HCT116 (cell line): Measurements from ENCODE around the gene HOMER1. TPM values are rescaled to one million over a fixed set of nuclear protein-coding genes. Genes with fewer than 3 reads are reported as not detected.
"Not testable (repeated sequence)": the region's sequence is repeated elsewhere in the genome, so short reads cannot be mapped to it uniquely, and the experiment has no call there.

Experiments
- ATAC-seq: fragments of 200-7000 bp; cut with Tn5 transposase; 2 replicates; pipeline ENCODE4 v1.9.1; 2020; ENCODE audit warnings: mild to moderate bottlenecking, moderate library complexity
- BruUV-seq: library from RNA; stranded (reverse); fragments of 400-500 nt; replicated peaks from 2 replicates; lab custom pipeline; 2021; lab: Mats Ljungman, UMichigan
- CTCF ChIA-PET: fragments of 300-600 bp; sonication (Branson Sonifier 250); formaldehyde crosslinking; loops from one replicate; lab custom pipeline; 2021; ENCODE audit warnings: antibody characterized with exemption; lab: Charles Lee
- POLR2A ChIA-PET: fragments of 300-600, 350-600 bp; sonication (Branson Sonifier 250); formaldehyde crosslinking; loops from one replicate; lab custom pipeline; 2021; ENCODE audit warnings: antibody characterized with exemption; lab: Charles Lee
- RAD21 ChIA-PET, 2 experiments: fragments of 300-600 bp; sonication (Branson Sonifier 250); formaldehyde crosslinking; loops; one replicate each; lab custom pipeline; 2023; ENCODE audit warnings: low total read pairs in 2 of 2; ENCODE audit not compliant: uncharacterized antibody in 2 of 2, unreplicated experiment in 2 of 2, low non-redundant PET in 1 of 2; lab: Charles Lee
- DNase-seq: peaks from one replicate; pipeline ENCODE4 v3.0.0-alpha.2; 2010; ENCODE audit warnings: low read depth, low spot score
- H2AFZ ChIP-seq: fragments of 200-600 bp; shearing (Covaris generic), sonication (generic); 2 replicates; pipeline ENCODE4 v1.6.1; 2017; ENCODE audit warnings: low read depth, mixed run types, mixed read lengths, antibody characterized with exemption, low read length; ENCODE audit not compliant: poor library complexity, severe bottlenecking
- H3K27ac ChIP-seq: 2 replicates; pipeline ENCODE4 v1.5.1; 2012; ENCODE audit warnings: low read depth, low read length
- H3K27me3 ChIP-seq: fragments of 200-600 bp; sonication (generic); 2 replicates; pipeline ENCODE4 v1.6.1; 2016; ENCODE audit warnings: mixed run types, low read length, mixed read lengths; ENCODE audit not compliant: insufficient read depth
- H3K36me3 ChIP-seq, 2 experiments: fragments of 200-500 bp in 1 of 2; fragments of 200-600 bp in 1 of 2; sonication (Bioruptor generic) in 1 of 2; sonication (generic) in 1 of 2; 2 replicates each; pipeline versions ENCODE4 v1.5.1 to v1.6.1; 2014 to 2016; ENCODE audit warnings: low read length in 2 of 2, inconsistent platforms in 1 of 2, mixed read lengths in 1 of 2, mixed run types in 1 of 2; ENCODE audit not compliant: insufficient read depth in 2 of 2, control insufficient read depth in 1 of 2
- H3K4me1 ChIP-seq, 2 experiments: fragments of 200-600 bp in 1 of 2; sonication (generic) in 1 of 2; 2 replicates each; pipeline versions ENCODE4 v1.5.1 to v1.6.1; 2012 to 2017; ENCODE audit warnings: low read length in 2 of 2, inconsistent platforms in 1 of 2, mild to moderate bottlenecking in 1 of 2, mixed read lengths in 1 of 2, mixed run types in 1 of 2, moderate library complexity in 1 of 2; ENCODE audit not compliant: insufficient read depth in 2 of 2, control insufficient read depth in 1 of 2
- H3K4me2 ChIP-seq: fragments of 200-600 bp; sonication (generic); 2 replicates; pipeline ENCODE4 v1.6.1; 2017; ENCODE audit warnings: mixed run types, low read length, mixed read lengths
- H3K4me3 ChIP-seq, 2 experiments: fragments of 200-600 bp in 1 of 2; sonication (generic) in 1 of 2; replicated peaks in 1 of 2; 2 replicates each; pipeline ENCODE4 v1.5.1; 2011 to 2016; ENCODE audit warnings: low read length in 2 of 2, control low read depth in 1 of 2, low read depth in 1 of 2, mild to moderate bottlenecking in 1 of 2, mixed read lengths in 1 of 2, mixed run types in 1 of 2
- H3K79me2 ChIP-seq: fragments of 200-600 bp; sonication (generic); 2 replicates; pipeline ENCODE4 v1.6.1; 2017; ENCODE audit warnings: mild to moderate bottlenecking, mixed run types, low read length, moderate library complexity, mixed read lengths; ENCODE audit not compliant: insufficient read depth
- H3K9ac ChIP-seq: fragments of 200-600 bp; sonication (generic); 2 replicates; pipeline ENCODE4 v1.6.1; 2016; ENCODE audit warnings: low read length, mixed read lengths
- H3K9me2 ChIP-seq: fragments of 200-600 bp; sonication (generic), shearing (Covaris generic); 2 replicates; pipeline ENCODE4 v1.6.1; 2017; ENCODE audit warnings: mixed run types, mild to moderate bottlenecking, moderate library complexity; ENCODE audit not compliant: insufficient read depth
- H3K9me3 ChIP-seq, 2 experiments: fragments of 200-500 bp in 1 of 2; fragments of 200-600 bp in 1 of 2; sonication (Bioruptor generic) in 1 of 2; sonication (generic) in 1 of 2; 2 replicates each; pipeline ENCODE4 v1.6.1; 2014 to 2017; ENCODE audit warnings: low read length in 2 of 2, mixed read lengths in 2 of 2, inconsistent platforms in 1 of 2, low read depth in 1 of 2, mild to moderate bottlenecking in 1 of 2, mixed run types in 1 of 2, moderate library complexity in 1 of 2; ENCODE audit not compliant: control insufficient read depth in 1 of 2, insufficient read depth in 1 of 2
- H4K20me1 ChIP-seq: fragments of 200-600 bp; sonication (generic), shearing (Covaris generic); 2 replicates; pipeline ENCODE4 v1.6.1; 2017; ENCODE audit warnings: mixed run types, mild to moderate bottlenecking, moderate library complexity; ENCODE audit not compliant: insufficient read depth
- RAD21 ChIP-seq: IDR thresholded peaks from 2 replicates; pipeline ENCODE4 v1.6.1; 2012; ENCODE audit warnings: low read depth, mild to moderate bottlenecking
- SP1 ChIP-seq: IDR thresholded peaks from 2 replicates; pipeline ENCODE4 v1.6.1; 2012; ENCODE audit warnings: low read depth
- TCF7L2 ChIP-seq: IDR thresholded peaks from 2 replicates; pipeline ENCODE4 v1.7.0; 2011; ENCODE audit warnings: borderline replicate concordance, inconsistent platforms; ENCODE audit not compliant: insufficient read depth, insufficient read length; ENCODE audit errors: extremely low read depth
- YY1 ChIP-seq: IDR thresholded peaks from 2 replicates; pipeline ENCODE4 v1.6.1; 2011; ENCODE audit warnings: low read length, low read depth, moderate library complexity, mild to moderate bottlenecking; ENCODE audit not compliant: insufficient replicate concordance; ENCODE audit errors: extremely low read depth
- ZBTB33 ChIP-seq: IDR thresholded peaks from 2 replicates; pipeline ENCODE4 v1.6.1; 2011; ENCODE audit warnings: mild to moderate bottlenecking, low read length, moderate library complexity; ENCODE audit not compliant: insufficient replicate concordance; ENCODE audit errors: extremely low read depth
- intact Hi-C: fragments of 100-400 bp; cut with micrococcal nuclease; formaldehyde crosslinking; loops from 2 replicates; pipeline ENCODE4 v1.10.0; 2022
- total RNA-seq: library from RNA; stranded (reverse); gene quantifications from one replicate; pipeline ENCODE4 v1.2.1, GENCODE V29; 2021; ENCODE audit not compliant: unreplicated experiment

Gene HOMER1
- total RNA-seq, 1 experiment from 2014 or later = 21.4 TPM

DNA sequence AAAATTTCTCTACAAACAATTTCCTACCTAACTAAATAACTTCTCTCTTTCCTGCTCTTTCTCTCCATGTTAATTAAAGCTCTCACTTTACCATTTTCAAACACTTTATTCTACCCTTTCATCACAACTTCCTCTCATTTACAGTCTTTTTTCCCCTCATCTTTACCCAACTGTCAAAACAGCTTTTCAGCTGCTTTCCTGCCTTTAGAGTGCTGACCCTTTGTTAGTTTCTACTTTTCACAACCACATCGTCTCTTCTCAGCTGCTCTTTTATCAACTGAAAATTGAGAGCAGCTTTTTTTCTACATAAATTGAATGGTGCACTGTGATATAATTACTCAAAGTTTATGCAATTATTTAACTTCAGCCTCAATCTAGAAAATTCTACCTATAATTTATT, 3.1 kb upstream of the HOMER1 start:
- ChIA-PET RAD21 (no interaction called here), POLR2A (no interaction called here), CTCF (interaction anchor here (0.7 kb wide), 1 partner anchor 384 kb away, joined by 3 read pairs; no protein-coding TSS in a partner anchor)
- H3K36me3 ChIP-seq = no peaks in the 10 kb centered on the region
- ATAC-seq (no peak), DNase-seq (no peak)
- H3K9me2 ChIP-seq = no peaks in the 10 kb centered on the region
- H4K20me1 ChIP-seq = no peaks in the 10 kb centered on the region
- H3K4me1 ChIP-seq = peaks cover 12 to 24% of the 10 kb centered on the region in 2 experiments
- H3K27me3 ChIP-seq = no peaks in the 10 kb centered on the region
- H3K27ac ChIP-seq = no peak overlapping the region
- H2AFZ ChIP-seq = no peak overlapping the region
- BruUV-seq = no TSS peak
- H3K9me3 ChIP-seq = no peaks in the 10 kb centered on the region
- intact Hi-C loops = loop anchor here (10.0 kb wide), 1 partner anchor 62 kb away; no protein-coding TSS in a partner anchor
- no peak overlapping the region for H3K4me3 ChIP-seq
- no peak overlapping the region for H3K4me2 ChIP-seq
- no peak overlapping the region for H3K9ac ChIP-seq
- peaks cover 10% of the 10 kb centered on the region for H3K79me2 ChIP-seq
- TF ChIP-seq ZBTB33 = no peak
- TF ChIP-seq TCF7L2 = no peak
- TF ChIP-seq YY1 = no peak
- no peak for TF ChIP-seq SP1
- TF ChIP-seq RAD21 = no peak

GRCh38 chr5:79516331-79516730, 2.4 kb upstream of the HOMER1 start:
- Histone ChIP-seq H3K4me1 (peaks cover 12 to 25% of the 10 kb centered on the region in 2 experiments), H3K79me2 (peaks cover 17% of the 10 kb centered on the region)
- H3K27me3 ChIP-seq, H4K20me1 ChIP-seq, POLR2A ChIA-PET, H3K27ac ChIP-seq, H3K9me2 ChIP-seq, H3K9ac ChIP-seq, H3K4me3 ChIP-seq, ATAC-seq, RAD21 ChIA-PET, H2AFZ ChIP-seq, H3K4me2 ChIP-seq, BruUV-seq, H3K9me3 ChIP-seq, DNase-seq, H3K36me3 ChIP-seq: not testable (repeated sequence)
- CTCF ChIA-PET = interaction anchor here (0.7 kb wide), 1 partner anchor 383 kb away, joined by 3 read pairs; no protein-coding TSS in a partner anchor
- intact Hi-C loops = loop anchor here (10.0 kb wide), 1 partner anchor 62 kb away; no protein-coding TSS in a partner anchor
